GM19452 (cell line): ENCODE measurements around the gene RNF8.
"Not testable (repeated sequence)": the region's sequence is repeated elsewhere in the genome, so short reads cannot be mapped to it uniquely, and the experiment has no call there.

ENCODE experiments used
- ATAC-seq: cut with Tn5 transposase; IDR thresholded peaks from one replicate; pipeline ENCODE4 v1.9.1; 2021; ENCODE audit not compliant: unreplicated experiment

RNF8 gene, protein sequence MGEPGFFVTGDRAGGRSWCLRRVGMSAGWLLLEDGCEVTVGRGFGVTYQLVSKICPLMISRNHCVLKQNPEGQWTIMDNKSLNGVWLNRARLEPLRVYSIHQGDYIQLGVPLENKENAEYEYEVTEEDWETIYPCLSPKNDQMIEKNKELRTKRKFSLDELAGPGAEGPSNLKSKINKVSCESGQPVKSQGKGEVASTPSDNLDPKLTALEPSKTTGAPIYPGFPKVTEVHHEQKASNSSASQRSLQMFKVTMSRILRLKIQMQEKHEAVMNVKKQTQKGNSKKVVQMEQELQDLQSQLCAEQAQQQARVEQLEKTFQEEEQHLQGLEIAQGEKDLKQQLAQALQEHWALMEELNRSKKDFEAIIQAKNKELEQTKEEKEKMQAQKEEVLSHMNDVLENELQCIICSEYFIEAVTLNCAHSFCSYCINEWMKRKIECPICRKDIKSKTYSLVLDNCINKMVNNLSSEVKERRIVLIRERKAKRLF

DNA sequence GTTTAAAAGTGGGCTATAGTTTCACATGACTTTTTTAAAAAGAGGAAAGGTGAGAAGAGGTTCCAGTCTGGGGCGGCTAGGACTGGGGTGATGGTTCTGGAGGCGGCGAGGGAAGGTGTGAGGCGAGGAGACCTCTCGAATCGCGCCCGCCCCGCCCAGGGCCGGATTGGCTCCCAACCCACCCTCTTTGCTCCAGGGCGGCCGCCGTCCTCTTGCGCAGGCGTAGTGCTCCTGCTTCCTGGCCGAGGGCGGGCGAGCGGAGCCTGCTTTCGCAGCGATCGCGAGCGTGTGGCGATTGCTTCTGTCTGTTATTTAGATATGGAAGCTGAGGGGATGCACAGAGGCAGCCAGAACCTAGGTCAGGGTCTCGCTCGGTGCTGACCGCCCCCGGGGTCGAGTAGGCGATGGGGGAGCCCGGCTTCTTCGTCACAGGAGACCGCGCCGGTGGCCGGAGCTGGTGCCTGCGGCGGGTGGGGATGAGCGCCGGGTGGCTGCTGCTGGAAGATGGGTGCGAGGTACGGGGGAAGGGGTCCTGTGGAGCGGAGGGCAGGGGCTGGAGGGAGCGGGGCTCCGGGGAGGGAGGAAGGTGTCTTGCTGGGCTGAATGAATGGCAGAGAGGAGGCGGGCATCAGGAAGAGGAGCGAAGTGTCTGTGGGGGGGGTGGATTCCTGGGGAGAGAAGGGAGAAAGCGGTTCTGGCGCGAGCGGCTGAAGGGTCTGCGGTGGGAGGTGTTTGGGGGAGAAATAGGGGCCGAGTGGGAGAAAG, at the start of gene RNF8:
Gene RNF8, plus strand, starts transcription at position 223 of the 765 bp plus-strand sequence. Its CDS starts 182 bp downstream, at position 405.
- ATAC-seq: peak; percentile 92

GRCh38 chr6:37304766-37305165, 49.0 kb upstream of the RNF8 start:
- ATAC-seq: no peak

DNA sequence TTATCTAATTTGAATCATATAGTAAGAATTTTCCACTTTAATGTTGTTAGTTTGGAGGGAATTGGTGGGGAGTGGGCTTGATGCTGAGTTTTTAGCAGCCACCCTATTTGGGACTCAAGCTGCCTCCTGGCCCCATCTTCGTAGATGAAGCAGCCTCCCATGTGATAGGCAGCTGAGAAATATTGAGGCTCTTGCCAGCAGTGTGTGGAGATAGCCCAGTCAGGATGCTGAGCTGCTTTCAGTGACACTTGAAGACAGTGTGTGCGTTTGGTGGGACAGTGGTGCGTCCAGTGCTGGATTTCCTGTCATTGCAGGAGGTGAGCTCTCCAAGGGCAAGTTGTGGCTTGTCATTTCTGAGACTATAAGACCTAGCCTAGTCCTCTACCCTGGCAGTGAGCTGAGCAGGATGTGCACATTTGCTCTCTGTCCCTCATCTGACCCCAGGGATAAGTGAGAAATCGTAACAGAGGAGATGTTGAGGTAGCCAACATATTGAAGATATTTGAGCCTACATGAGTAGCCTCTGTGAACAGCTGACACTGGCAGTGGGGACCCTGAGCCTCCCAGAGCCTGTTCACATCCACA, 47.9 kb upstream of the RNF8 start:
- ATAC-seq: no peak

GRCh38 chr6:37306624-37307222, 47.1 kb upstream of the RNF8 start:
- ATAC-seq: no peak

DNA sequence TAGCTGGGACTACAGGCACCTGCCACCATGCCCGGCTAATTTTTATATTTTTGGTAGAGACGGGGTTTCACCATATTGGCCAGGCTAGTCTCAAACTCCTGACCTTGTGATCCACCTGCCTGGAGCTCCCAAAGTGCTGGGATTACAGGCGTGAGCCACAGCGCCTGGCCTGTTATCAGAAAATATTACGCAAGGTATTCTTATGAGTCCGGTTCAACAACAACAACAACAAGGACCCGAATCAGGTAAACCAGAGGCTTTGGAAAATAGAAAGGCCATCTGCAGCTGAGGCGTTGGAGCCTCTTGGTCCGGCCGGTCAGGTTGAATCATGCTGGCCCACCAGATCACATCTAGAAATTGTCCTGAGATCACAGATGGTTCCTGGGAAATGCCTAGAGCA, 46.3 kb upstream of the RNF8 start:
- not testable (repeated sequence) for ATAC-seq

- no peak for ATAC-seq
These were observed 45.5 kb upstream of the RNF8 start for GRCh38 chr6:37308069-37308815.

DNA sequence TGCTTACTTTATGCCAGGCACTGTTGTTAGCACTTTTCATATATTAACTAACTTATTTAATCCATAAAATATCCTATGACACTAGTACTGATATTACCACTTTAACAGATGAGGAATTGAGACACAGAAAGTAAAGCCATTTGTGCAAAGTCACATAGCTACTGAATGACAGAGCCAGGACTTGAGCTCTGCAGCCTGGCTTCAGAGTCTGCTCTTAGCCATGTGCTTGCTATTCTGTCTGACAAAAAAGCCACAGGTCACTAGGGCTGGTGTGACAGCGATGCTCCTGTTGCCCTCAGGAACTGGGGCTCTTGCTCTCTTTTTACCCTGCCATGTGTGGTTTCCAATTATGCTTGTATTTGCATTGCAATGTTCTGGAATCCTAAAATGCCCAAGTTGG, 44.7 kb upstream of the RNF8 start:
- no peak for ATAC-seq

DNA sequence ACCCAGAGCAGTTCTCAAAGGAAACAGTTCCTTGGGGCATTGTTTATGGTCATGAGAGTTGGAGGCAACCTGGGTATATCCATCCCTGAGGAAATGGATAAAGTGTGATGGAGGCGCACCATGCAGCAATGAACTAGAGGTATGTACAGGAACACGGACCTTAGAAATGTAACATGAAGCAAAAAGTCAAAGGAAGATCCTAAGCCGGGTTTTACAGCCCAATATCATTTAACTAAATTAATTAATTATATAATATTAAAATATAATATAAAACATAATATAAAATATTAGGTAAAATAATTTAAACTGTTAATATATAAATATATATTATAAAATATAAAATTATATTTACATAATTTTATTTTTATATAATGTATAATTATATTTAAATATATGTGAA, 44.1 kb upstream of the RNF8 start:
- no peak for ATAC-seq

GRCh38 chr6:37310966-37311365, 42.8 kb upstream of the RNF8 start:
- ATAC-seq: no peak

- no peak for ATAC-seq
These were observed 41.9 kb upstream of the RNF8 start for GRCh38 chr6:37311741-37312473.

DNA sequence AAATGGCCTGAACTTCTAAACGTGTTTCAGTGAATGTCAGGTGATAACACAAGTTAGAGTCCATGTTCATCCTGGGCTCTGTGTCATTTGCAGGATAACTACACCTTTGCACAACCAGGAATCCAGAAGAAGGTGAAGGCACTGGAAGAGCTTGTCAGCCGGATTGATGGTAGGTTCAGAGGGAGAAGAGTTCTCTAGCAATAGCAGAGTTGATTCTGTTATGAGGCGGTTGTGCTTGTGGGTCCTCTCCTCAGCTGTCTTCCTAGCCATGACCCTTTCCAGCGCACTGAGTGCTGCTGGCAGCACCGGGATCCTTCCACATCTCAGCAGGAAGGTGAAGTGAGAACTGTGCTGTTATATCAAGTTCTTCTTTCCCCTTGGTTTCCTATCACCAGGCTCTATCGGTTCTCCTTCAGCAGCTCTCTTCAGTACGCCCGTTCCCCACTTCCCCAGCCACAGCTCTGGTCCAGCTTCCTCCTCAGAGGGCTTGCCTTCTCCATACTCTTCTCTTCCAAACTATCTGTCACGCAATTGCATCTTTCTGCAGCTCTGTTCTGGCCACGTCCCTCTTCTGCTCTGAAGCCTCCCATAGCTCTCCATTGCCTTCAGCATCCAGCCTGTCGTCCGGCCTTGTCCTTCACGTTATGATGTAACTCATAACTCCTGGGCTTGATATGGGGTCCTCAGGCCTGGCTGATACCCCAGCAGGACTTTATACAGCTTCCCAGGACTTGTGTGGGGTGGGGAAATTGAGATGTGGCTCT, 39.9 kb upstream of the RNF8 start:
- ATAC-seq: no peak

DNA sequence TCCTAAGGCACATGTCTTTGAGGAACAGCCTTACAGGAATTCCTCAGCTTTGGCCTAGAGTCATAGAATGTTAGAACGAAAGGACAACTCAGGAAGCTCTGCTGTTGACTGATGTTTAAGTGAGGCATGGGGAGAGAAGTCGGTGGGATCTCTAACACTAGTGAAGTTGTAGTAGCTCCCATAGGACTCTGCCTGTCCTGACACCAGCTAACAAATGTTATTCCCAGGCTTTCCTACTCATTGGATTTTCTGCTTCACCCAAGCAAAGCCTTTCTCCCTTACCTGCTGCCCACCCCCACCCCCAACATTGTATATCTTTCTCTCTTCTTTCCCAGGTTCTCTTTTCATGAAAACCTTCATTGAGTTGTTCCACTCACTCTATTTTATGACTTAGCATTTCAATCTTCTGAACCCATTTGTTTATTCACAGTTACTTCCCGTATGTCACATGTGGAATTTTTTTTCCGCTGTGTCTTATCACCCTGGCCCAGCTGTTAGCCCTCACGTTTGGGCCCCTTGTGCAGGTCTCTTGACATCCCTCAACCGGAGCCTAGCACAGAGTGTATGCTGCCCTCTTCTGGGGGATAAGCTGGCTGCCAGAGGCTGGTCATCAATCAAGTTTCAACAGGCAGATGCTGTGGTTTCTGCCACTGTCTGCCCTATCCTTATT, 39.2 kb upstream of the RNF8 start:
- ATAC-seq: no peak

- ATAC-seq: no peak
These were observed 38.6 kb upstream of the RNF8 start for GRCh38 chr6:37315157-37315515.

DNA sequence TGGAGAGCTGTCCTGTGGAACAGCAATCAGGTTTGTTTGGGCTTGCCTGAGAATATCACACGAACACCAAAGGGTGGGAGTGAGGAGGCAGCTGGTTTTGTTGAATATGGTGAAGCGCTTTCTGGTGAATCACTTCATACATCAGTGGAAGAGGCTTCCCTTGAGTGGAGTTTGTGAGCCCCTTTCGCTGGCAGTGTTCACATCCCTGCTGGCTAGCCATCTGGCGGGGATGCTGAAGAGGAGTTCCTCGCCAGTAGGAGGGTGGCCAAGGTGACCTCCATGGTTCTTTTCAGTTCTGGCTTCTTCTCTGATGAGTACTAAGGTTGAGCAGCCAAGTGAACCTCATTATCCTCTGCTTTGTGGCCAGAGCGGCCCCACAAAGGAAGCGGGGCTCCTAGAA, 37.7 kb upstream of the RNF8 start:
- no peak for ATAC-seq

DNA sequence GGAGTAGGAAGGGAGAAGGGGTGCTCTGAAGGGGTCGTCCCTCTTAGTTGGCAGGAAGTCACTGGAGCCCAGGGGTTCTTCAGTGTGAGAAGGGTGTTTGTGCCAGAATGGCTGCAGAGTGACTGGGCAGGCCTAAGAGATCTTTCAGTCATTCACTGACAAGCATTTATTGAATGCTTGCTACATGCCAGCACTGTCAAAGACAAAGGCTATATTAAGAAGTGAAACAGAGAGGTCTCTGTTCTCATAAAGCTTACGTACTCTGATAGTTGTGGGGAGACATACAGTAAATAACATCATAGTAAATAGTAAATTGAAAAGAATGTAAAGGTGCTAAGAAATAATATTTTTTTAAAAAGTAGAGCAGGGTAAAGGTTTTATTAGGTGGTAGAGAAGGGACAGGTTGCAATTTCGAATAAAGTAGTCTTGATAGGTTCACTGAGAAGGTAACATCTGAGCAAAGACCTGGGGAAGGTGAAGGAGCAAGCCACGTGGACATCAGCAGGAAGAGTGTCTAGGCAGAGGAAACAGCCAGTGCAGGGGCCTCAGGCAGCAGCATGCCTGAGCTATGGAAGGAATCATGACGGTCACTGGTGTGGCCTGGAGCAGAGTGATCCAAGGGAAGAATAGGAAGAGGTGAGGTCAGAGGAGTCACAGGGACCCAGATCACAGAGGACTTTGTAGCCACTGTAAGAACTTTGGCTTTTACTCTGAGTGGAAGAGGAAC, 36.3 kb upstream of the RNF8 start:
- ATAC-seq: no peak

- ATAC-seq: no peak
These were observed 34.6 kb upstream of the RNF8 start for GRCh38 chr6:37319156-37319555.

DNA sequence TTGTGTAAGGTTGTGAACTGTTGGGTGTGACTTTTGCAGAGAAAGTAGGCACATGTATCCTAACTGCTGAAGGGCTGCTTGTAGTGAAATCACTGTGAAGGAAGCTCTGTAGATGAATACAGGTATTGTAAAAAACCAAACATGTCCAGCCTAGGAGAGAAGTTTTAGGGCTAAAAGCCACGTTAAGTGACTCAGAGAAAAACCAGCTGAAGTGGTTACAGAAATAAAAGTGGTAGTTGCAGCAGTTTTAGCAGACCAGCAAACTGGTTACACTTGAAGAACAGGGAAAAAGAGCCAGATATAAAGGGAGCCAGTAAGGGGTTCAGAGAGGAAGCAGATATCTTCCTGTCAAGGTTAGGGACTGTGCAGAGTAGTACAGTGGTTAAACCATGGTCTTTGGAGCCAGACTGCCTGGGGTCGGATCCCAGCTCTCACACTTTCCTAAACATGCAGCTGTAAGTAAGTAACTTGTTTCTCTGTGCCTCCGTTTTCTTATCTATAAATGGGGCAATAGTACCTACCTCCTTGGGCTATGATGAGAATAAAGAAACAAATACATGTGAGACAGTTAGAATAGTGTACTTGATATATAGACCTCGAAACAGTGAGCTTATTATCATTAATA, 33.8 kb upstream of the RNF8 start:
- ATAC-seq: no peak

- ATAC-seq: no peak
These were observed 33.1 kb upstream of the RNF8 start for GRCh38 chr6:37320646-37321045.
